ENCODE data around the gene COL4A4.

The COL4A4 gene

GRCh38 chr2:227134591-227134990 lies 29.4 kb downstream of the COL4A4 start:
- no peak overlapping the region for H2AFZ ChIP-seq (ENCODE audit: low read depth)
- no peak for TF ChIP-seq CTCF (conservative IDR thresholded peaks at IDR 0.05; ENCODE audit: low read depth, low read length)

GRCh38 chr2:227132986-227133385 lies 31.0 kb downstream of the COL4A4 start:
- TF ChIP-seq CTCF (conservative IDR thresholded peaks at IDR 0.05; ENCODE audit: low read depth, low read length), result no peak
- Histone ChIP-seq H3K4me3 (IDR thresholded peaks at IDR 0.05; ENCODE audit: insufficient read depth, low read depth, low read length) (no peak overlapping the region), H3K27me3 (ENCODE audit: insufficient read depth, low read depth) (no peaks in the 10 kb centered on the region)

More at GRCh38 chr2:227134591-227134990, 29.4 kb downstream of the COL4A4 start:
- H3K27me3 ChIP-seq (ENCODE audit: insufficient read depth, low read depth), result no peaks in the 10 kb centered on the region
- H3K4me3 ChIP-seq (IDR thresholded peaks at IDR 0.05; ENCODE audit: insufficient read depth, low read depth, low read length), result no peak overlapping the region
- no peak overlapping the region for H3K4me2 ChIP-seq
- H3K4me1 ChIP-seq (ENCODE audit: low read depth, poor library complexity, severe bottlenecking), result no peaks in the 10 kb centered on the region
- H3K27ac ChIP-seq, result no peak overlapping the region
- no peaks in the 10 kb centered on the region for H3K36me3 ChIP-seq (ENCODE audit: insufficient read depth)
- H3K9ac ChIP-seq, result no peak overlapping the region
- no peaks in the 10 kb centered on the region for H4K20me1 ChIP-seq (ENCODE audit: insufficient read depth)
- no peaks in the 10 kb centered on the region for H3K79me2 ChIP-seq (ENCODE audit: insufficient read depth, low read depth)

GRCh38 chr2:227130636-227131035 lies 33.4 kb downstream of the COL4A4 start:
- Histone ChIP-seq H3K27ac (no peak overlapping the region), H3K79me2 (ENCODE audit: insufficient read depth, low read depth) (no peaks in the 10 kb centered on the region), H3K4me3 (IDR thresholded peaks at IDR 0.05; ENCODE audit: insufficient read depth, low read depth, low read length) (no peak overlapping the region), H2AFZ (ENCODE audit: low read depth) (no peak overlapping the region), H4K20me1 (ENCODE audit: insufficient read depth) (no peaks in the 10 kb centered on the region), H3K36me3 (ENCODE audit: insufficient read depth) (no peaks in the 10 kb centered on the region), H3K27me3 (ENCODE audit: insufficient read depth, low read depth) (no peaks in the 10 kb centered on the region), H3K9ac (no peak overlapping the region), H3K4me2 (no peak overlapping the region), H3K4me1 (ENCODE audit: low read depth, poor library complexity, severe bottlenecking) (no peaks in the 10 kb centered on the region)
- TF ChIP-seq CTCF (conservative IDR thresholded peaks at IDR 0.05; ENCODE audit: low read depth, low read length), result no peak

More at GRCh38 chr2:227132986-227133385, 31.0 kb downstream of the COL4A4 start:
- Histone ChIP-seq H3K79me2 (ENCODE audit: insufficient read depth, low read depth) (no peaks in the 10 kb centered on the region), H3K36me3 (ENCODE audit: insufficient read depth) (no peaks in the 10 kb centered on the region), H2AFZ (ENCODE audit: low read depth) (no peak overlapping the region), H3K4me2 (no peak overlapping the region), H3K27ac (no peak overlapping the region), H3K4me1 (ENCODE audit: low read depth, poor library complexity, severe bottlenecking) (no peaks in the 10 kb centered on the region), H3K9ac (no peak overlapping the region), H4K20me1 (ENCODE audit: insufficient read depth) (no peaks in the 10 kb centered on the region)

GRCh38 chr2:227127201-227127600 lies 36.8 kb downstream of the COL4A4 start:
- H4K20me1 ChIP-seq (ENCODE audit: insufficient read depth), result no peaks in the 10 kb centered on the region
- no peaks in the 10 kb centered on the region for H3K27me3 ChIP-seq (ENCODE audit: insufficient read depth, low read depth)
- H2AFZ ChIP-seq (ENCODE audit: low read depth), result no peak overlapping the region
- H3K4me2 ChIP-seq, result no peak overlapping the region
- H3K4me1 ChIP-seq (ENCODE audit: low read depth, poor library complexity, severe bottlenecking), result no peaks in the 10 kb centered on the region
- no peaks in the 10 kb centered on the region for H3K79me2 ChIP-seq (ENCODE audit: insufficient read depth, low read depth)
- no peak overlapping the region for H3K4me3 ChIP-seq (IDR thresholded peaks at IDR 0.05; ENCODE audit: insufficient read depth, low read depth, low read length)
- no peak overlapping the region for H3K27ac ChIP-seq
- H3K36me3 ChIP-seq (ENCODE audit: insufficient read depth), result no peaks in the 10 kb centered on the region
- no peak for TF ChIP-seq CTCF (conservative IDR thresholded peaks at IDR 0.05; ENCODE audit: low read depth, low read length)
- H3K9ac ChIP-seq, result no peak overlapping the region
